Left ventricle myocardium superior (tissue), 1 donor: ENCODE results near the gene HEBP1. TPM values are rescaled to one million over a fixed set of nuclear protein-coding genes. Genes with fewer than 3 reads are reported as not detected.

Experiments
- ATAC-seq: fragments of 200-7000 bp; cut with Tn5 transposase; one replicate; pipeline ENCODE4 v1.9.1; 2020; ENCODE audit warnings: mild to moderate bottlenecking, moderate library complexity
- DNase-seq: peaks from one replicate; pipeline ENCODE4 v3.0.0-alpha.2; 2020
- intact Hi-C: fragments of 100-400 bp; cut with micrococcal nuclease; formaldehyde crosslinking; loops from one replicate; pipeline ENCODE4 v1.11.0; 2022
- total RNA-seq: library from RNA; stranded (reverse); fragmentation: NEBNext Ultra II Directional; extraction: Animal tissue kit (Norgen Biotek cat#: 25700); gene quantifications from one replicate; pipeline ENCODE4 v1.2.1, GENCODE V29; 2021
- donor health status: DM: no; HTN: yes; CAD: no; lungs with severe emphysema.

HEBP1 gene
- total RNA-seq, 1 donor from 2014 or later, result 68.3 TPM

- intact Hi-C loops, result no loop called here
- no peak for ATAC-seq
- no peak for DNase-seq
These were observed 34.2 kb downstream of the HEBP1 start for GRCh38 chr12:12965836-12966235.

- no peak for ATAC-seq
- intact Hi-C loops, result no loop called here
- no peak for DNase-seq
These were observed 35.8 kb downstream of the HEBP1 start for GRCh38 chr12:12964255-12964654.

- DNase-seq (no peak), ATAC-seq (no peak)
- intact Hi-C loops, result no loop called here
These were observed 39.3 kb downstream of the HEBP1 start for GRCh38 chr12:12960639-12961209.

- ATAC-seq, result no peak
- intact Hi-C loops, result no loop called here
- DNase-seq, result no peak
These were observed 41.2 kb downstream of the HEBP1 start for GRCh38 chr12:12958886-12959285.

GRCh38 chr12:12954878-12955625, 45.0 kb downstream of the HEBP1 start:
- no peak for ATAC-seq
- DNase-seq, result no peak
- intact Hi-C loops, result no loop called here

- intact Hi-C loops, result no loop called here
- DNase-seq (no peak), ATAC-seq (no peak)
These were observed 45.7 kb downstream of the HEBP1 start for GRCh38 chr12:12954356-12954755.

- intact Hi-C loops, result no loop called here
- DNase-seq (no peak), ATAC-seq (no peak)
These were observed 48.0 kb downstream of the HEBP1 start, which contains the start of gene GPRC5D for GRCh38 chr12:12952036-12952435. GPRC5D (minus strand) TSS chr12:12952170; CDS start chr12:12950384, 1,786 bp downstream.

- ATAC-seq (no peak), DNase-seq (no peak)
- intact Hi-C loops, result no loop called here
These were observed 48.6 kb downstream of the HEBP1 start for GRCh38 chr12:12951504-12951903.

- intact Hi-C loops, result no loop called here
- DNase-seq, result no peak
These were observed 52.2 kb downstream of the HEBP1 start for GRCh38 chr12:12947902-12948301.

GRCh38 chr12:12946686-12947355, 53.2 kb downstream of the HEBP1 start:
- intact Hi-C loops, result no loop called here
- no peak for DNase-seq
- no peak for ATAC-seq

More at GRCh38 chr12:12947902-12948301, 52.2 kb downstream of the HEBP1 start:
- no peak for ATAC-seq

GRCh38 chr12:12945591-12945990, 54.5 kb downstream of the HEBP1 start:
- intact Hi-C loops, result no loop called here
- no peak for DNase-seq
- ATAC-seq, result no peak

- ATAC-seq, result no peak
- intact Hi-C loops, result no loop called here
- DNase-seq, result no peak
These were observed 56.3 kb downstream of the HEBP1 start for GRCh38 chr12:12943586-12944260.

- intact Hi-C loops, result no loop called here
- ATAC-seq, result no peak
- no peak for DNase-seq
These were observed 58.4 kb downstream of the HEBP1 start for GRCh38 chr12:12941450-12942350.

GRCh38 chr12:12939888-12940287, 60.2 kb downstream of the HEBP1 start:
- intact Hi-C loops, result no loop called here
- DNase-seq (no peak), ATAC-seq (no peak)

GRCh38 chr12:12938541-12938940, 61.5 kb downstream of the HEBP1 start:
- ATAC-seq, result no peak
- no peak for DNase-seq
- intact Hi-C loops, result no loop called here

- ATAC-seq (no peak), DNase-seq (no peak)
- intact Hi-C loops, result no loop called here
These were observed 63.0 kb downstream of the HEBP1 start for GRCh38 chr12:12936983-12937491.

- ATAC-seq (no peak), DNase-seq (no peak)
- intact Hi-C loops, result no loop called here
These were observed 65.5 kb downstream of the HEBP1 start for GRCh38 chr12:12934556-12934955.

GRCh38 chr12:12933742-12934141, 66.3 kb downstream of the HEBP1 start:
- intact Hi-C loops, result no loop called here

More at GRCh38 chr12:12933742-12934141, 66.3 kb downstream of the HEBP1 start:
- DNase-seq (no peak), ATAC-seq (no peak)
